Endothelial cell of umbilical vein (primary cell): ENCODE measurements around the gene RPP30. TPM values are rescaled to one million over a fixed set of nuclear protein-coding genes. Genes with fewer than 3 reads are reported as not detected.

Experiments used
- BruUV-seq: library from RNA; stranded (reverse); fragments of 400-500 nt; replicated peaks from 2 replicates; lab custom pipeline; 2021; lab: Mats Ljungman, UMichigan
- CTCF ChIA-PET: fragments of 300-600, 350-600 bp; sonication (Branson Sonifier 250); formaldehyde crosslinking; loops from one replicate; lab custom pipeline; 2021; ENCODE audit warnings: antibody characterized with exemption, inconsistent platforms; lab: Charles Lee
- POLR2A ChIA-PET: fragments of 300-600, 350-600 bp; sonication (Branson Sonifier 250); formaldehyde crosslinking; loops from one replicate; lab custom pipeline; 2021; ENCODE audit warnings: antibody characterized with exemption, inconsistent platforms; lab: Charles Lee
- DNase-seq: peaks from one replicate; pipeline ENCODE4 v3.0.0-alpha.2; 2011; ENCODE audit warnings: low read depth, low spot score
- FAIRE-seq: peaks from 2 replicates; lab custom pipeline; 2011; peaks lifted over from hg19 to GRCh38; lab: Jason Lieb, UNC
- H2AFZ ChIP-seq: 2 replicates; pipeline ENCODE4 v1.6.0; 2012; ENCODE audit warnings: low read depth, low read length, control low read depth, inconsistent platforms
- H3K27ac ChIP-seq: 2 replicates; pipeline ENCODE4 v1.5.1; 2011; ENCODE audit warnings: low read depth, mild to moderate bottlenecking, control low read depth, low read length, moderate library complexity; ENCODE audit not compliant: insufficient read depth
- H3K27me3 ChIP-seq, 2 experiments: 2 replicates each; pipeline versions ENCODE4 v1.6.0 to v1.6.1; 2011; ENCODE audit warnings: low read length in 2 of 2, mixed read lengths in 1 of 2; ENCODE audit not compliant: control insufficient read depth in 2 of 2, insufficient read depth in 2 of 2
- H3K36me3 ChIP-seq, 2 experiments: 2 replicates in 1 of 2; 3 replicates in 1 of 2; pipeline ENCODE4 v1.5.1; 2011; ENCODE audit warnings: low read length in 2 of 2, mild to moderate bottlenecking in 1 of 2, moderate library complexity in 1 of 2; ENCODE audit not compliant: control insufficient read depth in 2 of 2, insufficient read depth in 2 of 2; ENCODE audit errors: extremely low read depth in 1 of 2
- H3K4me1 ChIP-seq: 3 replicates; pipeline ENCODE4 v1.5.1; 2011; ENCODE audit warnings: mild to moderate bottlenecking, low read length; ENCODE audit not compliant: control insufficient read depth, insufficient read depth; ENCODE audit errors: extremely low read depth
- H3K4me2 ChIP-seq: 2 replicates; pipeline ENCODE4 v1.6.1; 2011; ENCODE audit warnings: low read length, control low read depth, mixed read lengths; ENCODE audit not compliant: insufficient read depth
- H3K4me3 ChIP-seq, 3 experiments: fragments of 200-600 bp in 1 of 3; sonication (generic), shearing (Covaris generic) in 1 of 3; replicated peaks in 1 of 3; 2 replicates each; pipeline ENCODE4 v1.5.1; 2011 to 2016; ENCODE audit warnings: control low read depth in 3 of 3, low read length in 3 of 3, mild to moderate bottlenecking in 2 of 3, inconsistent platforms in 1 of 3, low read depth in 1 of 3, moderate library complexity in 1 of 3; ENCODE audit not compliant: insufficient read depth in 1 of 3
- H3K79me2 ChIP-seq: 2 replicates; pipeline ENCODE4 v1.6.0; 2012; ENCODE audit warnings: low read length, inconsistent platforms; ENCODE audit not compliant: control insufficient read depth, insufficient read depth
- H3K9ac ChIP-seq: replicated peaks from 2 replicates; pipeline ENCODE3; 2011; ENCODE audit warnings: low read length, control low read depth; ENCODE audit not compliant: insufficient read depth; ENCODE audit errors: extremely low read depth
- H3K9me1 ChIP-seq: replicated peaks from 3 replicates; pipeline ENCODE4 v1.6.0; 2011; ENCODE audit warnings: mild to moderate bottlenecking, low read length; ENCODE audit not compliant: control insufficient read depth, insufficient read depth; ENCODE audit errors: extremely low read depth
- H3K9me3 ChIP-seq: replicated peaks from 2 replicates; pipeline ENCODE4 v1.5.1; 2012; ENCODE audit warnings: low read length, inconsistent platforms; ENCODE audit not compliant: control insufficient read depth, insufficient read depth
- H4K20me1 ChIP-seq: replicated peaks from 2 replicates; pipeline ENCODE3; 2011; ENCODE audit warnings: mild to moderate bottlenecking, low read length; ENCODE audit not compliant: control insufficient read depth, insufficient read depth; ENCODE audit errors: extremely low read depth
- CTCF ChIP-seq, 2 donors: IDR thresholded peaks; 1 replicate in 1 of 2; 2 replicates in 1 of 2; pipeline ENCODE4 v1.5.1; 2011; ENCODE audit warnings: low read length in 2 of 2, mild to moderate bottlenecking in 2 of 2, moderate library complexity in 2 of 2, control low read depth in 1 of 2, inconsistent platforms in 1 of 2, low read depth in 1 of 2; ENCODE audit not compliant: insufficient read depth in 1 of 2; ENCODE audit errors: extremely low read depth in 1 of 2
- EZH2 ChIP-seq: IDR thresholded peaks from 2 replicates; pipeline ENCODE4 v1.6.1; 2012; ENCODE audit warnings: borderline replicate concordance, low read depth, mild to moderate bottlenecking, moderate library complexity, low read length, inconsistent platforms; ENCODE audit not compliant: severe bottlenecking
- FOS ChIP-seq: IDR thresholded peaks from 2 replicates; pipeline ENCODE4 v1.6.1; 2011; ENCODE audit warnings: mild to moderate bottlenecking, low read length, moderate library complexity, borderline replicate concordance; ENCODE audit not compliant: insufficient read depth
- JUN ChIP-seq: IDR thresholded peaks from 2 replicates; pipeline ENCODE4 v1.6.1; 2011; ENCODE audit warnings: borderline replicate concordance, low read depth; ENCODE audit not compliant: insufficient read length, insufficient read depth
- MYC ChIP-seq: IDR thresholded peaks from one replicate; pipeline ENCODE4 v1.6.1; 2011; ENCODE audit warnings: mild to moderate bottlenecking, low read depth, low read length
- POLR2A ChIP-seq: IDR thresholded peaks from 2 replicates; pipeline ENCODE4 v1.6.1; 2012; ENCODE audit warnings: low read depth, mild to moderate bottlenecking, control low read depth, low read length
- POLR2AphosphoS5 ChIP-seq: IDR thresholded peaks from 2 replicates; pipeline ENCODE4 v1.6.1; 2012; ENCODE audit warnings: low read depth, mild to moderate bottlenecking, control low read depth, low read length, moderate library complexity; ENCODE audit not compliant: insufficient read depth
- dilution Hi-C: fragments of 300-500 bp; cut with MboI; formaldehyde crosslinking; loops from one replicate; pipeline ENCODE4 v1.15.0; 2019; ENCODE audit warnings: low sequenced_read_pairs; ENCODE audit not compliant: extremely low pct_ligation_motif_present
- intact Hi-C: fragments of 100-400 bp; cut with micrococcal nuclease; formaldehyde crosslinking; loops from one replicate; pipeline ENCODE4 v1.10.0; 2022
- polyA plus RNA-seq, 4 experiments: library from polyadenylated mRNA; depleted of rRNA in 3 of 4; stranded (reverse) in 3 of 4; unstranded in 1 of 4; fragments of >200 nt; gene quantifications; 2 replicates each; pipeline versions ENCODE4 v1.2.1 to v1.2.3, GENCODE V29; 2011 to 2012; ENCODE audit warnings: missing spikeins in 1 of 4
- total RNA-seq: library from RNA; stranded (reverse); gene quantifications from 2 replicates; pipeline ENCODE4 v1.2.3, GENCODE V29; 2021
- TF ChIP-seq, protein P1 (sequence below): IDR thresholded peaks from 2 replicates; pipeline ENCODE4 v1.6.1; 2011; ENCODE audit not compliant: insufficient read depth, insufficient read length

RPP30 gene
- total and polyA plus RNA-seq, 2 donors (not counting 3 experiments of a cell fraction or from before 2014, with no cell fraction given) = 21.1 to 47.8 TPM

DNA sequence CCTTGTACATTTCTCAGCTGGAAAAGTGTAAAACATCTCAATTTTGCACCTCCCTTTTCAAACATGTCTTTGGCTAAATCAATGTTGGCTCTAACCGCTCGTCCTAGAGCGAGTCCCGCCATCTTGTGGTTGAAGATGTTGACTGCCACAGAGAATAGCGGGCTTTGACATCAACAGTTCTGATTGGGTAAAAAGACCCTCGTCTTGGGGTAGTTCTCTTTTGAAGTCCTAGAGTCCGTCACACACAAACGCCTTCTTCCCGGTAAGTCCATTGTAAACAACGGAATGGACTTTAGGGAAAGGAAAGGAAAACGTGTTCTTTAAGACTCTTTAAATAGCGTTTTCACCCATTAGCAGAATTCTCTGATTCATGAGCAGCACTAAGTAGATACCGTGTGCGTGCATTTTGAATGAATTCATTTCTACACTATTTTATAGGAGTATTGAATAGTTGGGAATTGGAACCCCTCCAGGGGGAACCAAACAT lies 452 bp upstream of the RPP30 start:
- Histone ChIP-seq H3K79me2 (peaks cover 25% of the 10 kb centered on the region), H3K9me1 (no peaks in the 10 kb centered on the region), H3K4me3 (peak overlapping the region; percentile 89 to 93 (median 91)), H2AFZ (peak overlapping the region; percentile 87), H4K20me1 (no peaks in the 10 kb centered on the region), H3K27me3 (peaks cover 18 to 25% of the 10 kb centered on the region in 2 experiments), H3K27ac (peak overlapping the region; percentile 61), H3K36me3 (no peaks in the 10 kb centered on the region), H3K4me2 (peak overlapping the region; percentile 98), H3K9me3 (no peaks in the 10 kb centered on the region), H3K9ac (peak overlapping the region; percentile 77), H3K4me1 (peaks cover 18% of the 10 kb centered on the region)
- ChIA-PET POLR2A (no interaction called here), CTCF (interaction anchor here (0.7 to 1.7 kb wide), 12 partner anchors 8 to 1076 kb away, joined by 3 to 10 read pairs (median 4); no protein-coding TSS in a partner anchor)
- dilution Hi-C loops (no loop called here), intact Hi-C loops (loop anchor here (1.0 to 10.0 kb wide), 5 partner anchors 12 to 923 kb away; partner anchors contain the start of genes PCGF5 and TNKS2)
- peak; percentile 90 for DNase-seq
- FAIRE-seq = no peak
- TF ChIP-seq POLR2AphosphoS5 = no peak
- TF ChIP-seq POLR2A = no peak
- no peak for TF ChIP-seq EZH2
- peak; percentile 52 to 65 for TF ChIP-seq CTCF (IDR thresholded peaks at IDR 0.05; ENCODE audit: extremely low read depth in 1 of 2, insufficient read depth in 1 of 2, low read depth in 1 of 2, low read length in 2 of 2)
- TF ChIP-seq, protein P1, sequence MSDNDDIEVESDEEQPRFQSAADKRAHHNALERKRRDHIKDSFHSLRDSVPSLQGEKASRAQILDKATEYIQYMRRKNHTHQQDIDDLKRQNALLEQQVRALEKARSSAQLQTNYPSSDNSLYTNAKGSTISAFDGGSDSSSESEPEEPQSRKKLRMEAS = no peak
- TF ChIP-seq JUN = no peak
- no peak for TF ChIP-seq MYC
- no peak for TF ChIP-seq FOS
- no TSS peak for BruUV-seq
